ENCODE measurements around the gene ACAP3.

The ACAP3 gene

DNA sequence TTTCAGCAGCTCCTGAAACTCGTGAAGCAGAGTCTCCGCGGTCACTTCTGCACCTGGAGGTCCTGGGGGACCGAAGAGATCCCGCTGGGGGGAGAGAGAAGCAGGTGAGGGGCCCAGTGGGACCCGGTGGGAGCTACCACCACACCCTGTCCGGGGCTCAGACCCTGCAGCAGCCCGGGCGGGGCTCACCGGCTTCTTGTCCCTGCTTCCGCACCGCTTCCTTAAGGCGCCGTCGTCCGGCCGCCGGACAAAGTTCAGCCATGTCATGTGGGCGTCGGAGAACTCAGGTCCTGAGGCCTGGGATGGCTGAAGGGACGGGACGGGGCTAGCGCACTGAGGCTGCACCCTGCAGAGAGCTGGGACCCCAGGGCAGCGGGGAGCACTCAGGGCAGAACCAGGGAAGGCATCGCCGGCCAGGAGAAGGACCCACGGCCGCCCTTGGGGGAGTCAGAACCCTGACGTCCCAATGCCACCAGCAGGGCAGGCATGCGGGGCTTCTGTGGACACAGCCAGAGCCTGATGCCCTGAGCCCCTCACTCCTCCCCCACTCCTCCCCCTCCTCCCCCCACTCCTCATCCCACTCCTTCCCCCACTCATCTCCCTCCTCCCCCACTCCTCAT, 63.4 kb downstream of the ACAP3 start:
- DNase-seq (ENCODE audit: low spot score): no peak

DNA sequence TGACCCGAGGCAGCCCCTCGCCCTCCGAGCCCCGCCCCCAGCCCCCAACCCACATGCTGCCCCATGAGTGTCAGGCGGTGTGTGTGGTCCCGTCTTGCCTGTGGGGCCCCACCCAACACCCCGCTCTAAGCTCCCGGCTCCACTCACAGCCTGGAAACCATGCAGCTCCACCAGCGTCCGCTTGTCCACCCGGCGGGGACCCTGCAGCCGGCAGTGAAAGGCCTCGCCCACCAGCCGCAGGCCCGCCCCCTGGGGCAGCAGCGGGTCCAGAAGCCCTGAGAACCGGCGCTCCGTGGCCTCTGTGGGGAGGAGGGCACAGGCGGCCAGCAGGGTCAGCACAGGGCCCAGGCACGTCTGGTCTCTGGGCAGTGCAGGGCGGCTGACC, 63.9 kb downstream of the ACAP3 start:
- DNase-seq (ENCODE audit: low spot score): no peak

DNA sequence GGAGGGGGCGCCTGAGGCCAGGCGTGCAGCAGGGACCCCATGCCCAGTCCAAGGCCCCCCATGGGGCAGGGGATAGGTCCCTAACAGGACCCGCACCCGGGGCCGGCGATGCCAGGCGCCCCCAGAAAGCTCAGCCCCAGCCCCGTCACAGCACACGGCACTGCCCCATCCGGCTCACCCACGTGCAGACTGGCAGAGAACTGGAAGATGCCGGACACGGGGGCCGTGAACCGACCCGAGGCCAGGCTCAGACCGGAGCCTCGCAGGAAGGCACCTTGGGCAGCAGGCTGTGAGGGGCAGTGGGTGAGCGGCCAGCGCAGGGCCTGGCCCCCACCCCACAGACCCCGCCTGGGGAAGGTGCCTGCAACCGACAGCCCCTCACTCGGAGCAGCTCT, 64.5 kb downstream of the ACAP3 start:
- DNase-seq (ENCODE audit: low spot score): no peak

DNA sequence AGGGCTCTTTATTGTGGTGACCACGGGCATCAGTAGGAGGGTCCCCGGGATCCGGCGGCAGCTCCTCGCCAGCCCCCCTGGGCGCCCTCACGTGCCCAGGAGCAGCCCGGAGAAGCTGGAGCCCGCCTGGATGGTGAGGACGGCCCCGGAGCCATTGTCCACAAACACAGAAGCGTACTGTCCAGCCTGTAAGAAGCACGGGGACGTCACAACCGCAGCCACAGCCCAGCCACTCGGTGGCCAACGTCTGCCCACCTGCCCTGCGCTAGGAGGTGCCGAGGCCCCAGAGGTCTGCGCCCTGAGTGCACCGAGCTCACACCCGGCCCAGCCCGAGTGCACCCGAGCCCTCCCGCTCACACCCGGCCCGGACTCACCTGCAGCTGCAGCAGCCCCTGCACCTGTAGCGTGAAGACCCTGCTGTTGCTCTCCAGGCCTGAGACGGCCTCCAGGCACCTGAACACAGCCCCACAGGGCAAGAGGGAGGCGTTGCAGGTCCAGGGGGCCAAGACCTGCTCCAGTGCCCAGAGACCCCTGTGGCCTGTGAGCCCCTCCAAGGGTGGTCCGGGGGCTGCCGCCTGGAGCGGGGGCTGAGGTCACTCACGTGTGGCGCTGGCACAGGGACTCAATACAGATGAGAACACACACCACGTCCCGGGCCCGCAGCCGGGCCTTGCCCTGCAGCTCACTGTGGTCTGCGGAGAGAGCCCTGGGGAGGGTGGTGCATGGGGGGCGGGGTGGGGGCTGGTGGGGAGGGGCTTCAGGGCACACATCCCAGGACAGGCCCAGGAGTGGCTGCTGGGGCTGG, 65.1 kb downstream of the ACAP3 start:
- no peak for DNase-seq (ENCODE audit: low spot score)
